GM21619 (cell line): Measurements from ENCODE around the gene EML1.

ENCODE experiments used
- ATAC-seq: cut with Tn5 transposase; IDR thresholded peaks from one replicate; pipeline ENCODE4 v1.9.1; 2021; ENCODE audit not compliant: unreplicated experiment

Gene EML1

GRCh38 chr14:99802301-99803105 lies 9.3 kb downstream of the EML1 start:
- ATAC-seq, result no peak

- ATAC-seq, result no peak
These were observed 10.0 kb downstream of the EML1 start for GRCh38 chr14:99803106-99803775.

- ATAC-seq, result no peak
These were observed 10.6 kb downstream of the EML1 start for GRCh38 chr14:99803803-99804202.

- no peak for ATAC-seq
These were observed 12.7 kb downstream of the EML1 start for GRCh38 chr14:99805757-99806439.

- ATAC-seq, result no peak
These were observed 13.6 kb downstream of the EML1 start for GRCh38 chr14:99806836-99807235.

- ATAC-seq, result no peak
These were observed 14.4 kb downstream of the EML1 start for GRCh38 chr14:99807413-99808153.

- no peak for ATAC-seq
These were observed 14.9 kb downstream of the EML1 start for GRCh38 chr14:99808154-99808505.

GRCh38 chr14:99808515-99808914 lies 15.3 kb downstream of the EML1 start:
- no peak for ATAC-seq

- no peak for ATAC-seq
These were observed 16.1 kb downstream of the EML1 start for GRCh38 chr14:99809360-99809759.

- no peak for ATAC-seq
These were observed 16.8 kb downstream of the EML1 start for GRCh38 chr14:99809859-99810558.

GRCh38 chr14:99810559-99810874 lies 17.3 kb downstream of the EML1 start:
- ATAC-seq, result no peak

GRCh38 chr14:99812096-99812750 lies 19.0 kb downstream of the EML1 start:
- no peak for ATAC-seq

- no peak for ATAC-seq
These were observed 19.7 kb downstream of the EML1 start for GRCh38 chr14:99812892-99813291.

GRCh38 chr14:99815696-99816095 lies 22.5 kb downstream of the EML1 start:
- ATAC-seq, result no peak

- ATAC-seq, result no peak
These were observed 23.0 kb downstream of the EML1 start for GRCh38 chr14:99816217-99816616.

- ATAC-seq, result no peak
These were observed 23.4 kb downstream of the EML1 start for GRCh38 chr14:99816642-99817041.

GRCh38 chr14:99817331-99817730 lies 24.1 kb downstream of the EML1 start:
- ATAC-seq, result no peak

GRCh38 chr14:99818503-99819036 lies 25.4 kb downstream of the EML1 start:
- ATAC-seq, result no peak

- no peak for ATAC-seq
These were observed 26.3 kb downstream of the EML1 start for GRCh38 chr14:99819514-99819913.

- ATAC-seq, result no peak
These were observed 27.6 kb downstream of the EML1 start for GRCh38 chr14:99820702-99821331.
